GOT3 (cell line): ENCODE data around the gene ONECUT3.

ENCODE experiments used
- DNase-seq: peaks from one replicate; lab custom pipeline; 2025; ENCODE audit warnings: mixed read lengths; lab: John Stamatoyannopoulos, UW

Gene ONECUT3

DNA sequence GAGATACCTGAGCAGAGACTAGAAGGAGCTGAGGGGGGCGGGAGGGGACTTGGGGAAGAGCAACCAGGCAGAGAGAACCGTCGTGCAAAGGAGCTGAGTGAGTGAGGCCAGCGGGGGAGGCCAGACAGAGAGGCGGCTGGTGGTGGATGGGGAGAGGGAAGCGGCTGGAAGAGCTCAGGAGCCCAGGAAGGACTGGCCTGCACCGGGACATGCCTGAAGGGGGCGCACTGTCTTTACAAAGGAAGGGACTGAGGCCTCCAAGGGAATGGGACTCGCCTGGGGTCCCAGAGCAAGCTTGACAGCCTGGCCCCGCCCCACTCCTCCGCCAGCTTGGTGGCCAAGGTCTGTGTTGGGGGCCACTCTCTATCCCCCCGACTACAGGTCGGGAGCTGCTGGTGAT, 14.9 kb downstream of the ONECUT3 start:
- no peak for DNase-seq

DNA sequence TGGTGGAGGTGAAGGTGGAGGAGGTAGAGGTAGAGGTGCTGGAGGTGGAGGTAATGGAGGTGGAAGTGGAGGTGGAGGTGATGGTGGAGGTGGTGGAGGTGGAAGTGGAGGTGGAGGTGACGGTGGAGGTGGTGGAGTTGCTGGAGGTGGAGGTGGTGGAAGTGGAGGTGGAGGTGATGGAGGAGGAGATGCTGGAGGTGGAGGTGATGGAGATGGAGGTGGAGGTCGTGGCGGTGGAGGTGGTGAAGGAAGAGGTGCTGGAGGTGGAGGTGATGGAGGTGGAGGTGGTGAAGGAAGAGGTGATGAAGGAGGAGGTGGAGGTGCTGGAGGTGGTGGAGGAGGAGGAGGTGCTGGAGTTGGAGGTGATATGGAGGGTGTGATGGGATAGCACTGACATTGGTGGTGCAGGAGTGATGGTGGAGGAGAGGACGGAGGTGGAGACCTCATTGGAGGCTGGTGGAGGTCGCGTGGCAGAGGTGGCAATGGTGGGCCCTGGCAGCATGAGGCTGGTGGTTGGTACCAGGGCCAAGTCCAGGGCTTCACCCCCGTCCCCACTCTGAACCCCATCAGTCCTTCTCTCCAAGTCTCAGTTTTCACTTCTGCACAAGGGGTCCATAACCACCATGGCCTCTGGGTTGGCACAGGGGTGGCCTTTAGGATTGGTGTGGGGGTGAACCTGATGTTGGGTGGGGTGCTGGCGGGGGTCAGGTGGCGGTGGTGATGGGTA, 15.8 kb downstream of the ONECUT3 start:
- no peak for DNase-seq

DNA sequence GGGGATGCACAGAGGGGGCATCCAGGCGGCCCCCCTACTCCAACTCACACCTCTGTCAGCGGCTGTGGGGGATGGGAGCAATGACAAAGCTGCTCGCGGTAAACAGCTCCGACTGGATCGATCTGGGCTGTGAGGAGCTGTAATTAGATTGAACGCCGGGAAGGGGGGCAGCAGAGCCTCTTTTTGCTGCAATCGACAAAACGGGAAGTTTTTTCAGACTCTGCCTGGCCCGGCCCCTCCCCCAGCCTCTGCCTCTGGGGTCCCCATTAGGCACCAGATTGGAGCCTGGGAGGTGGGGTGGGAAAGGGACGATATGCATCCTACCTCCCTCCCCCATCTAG, 16.3 kb downstream of the ONECUT3 start:
- no peak for DNase-seq

GRCh38 chr19:1770866-1771576, 17.7 kb downstream of the ONECUT3 start:
- DNase-seq: no peak

- DNase-seq: no peak
These were observed 19.9 kb downstream of the ONECUT3 start for GRCh38 chr19:1773184-1773583.

- no peak for DNase-seq
These were observed 21.9 kb downstream of the ONECUT3 start for GRCh38 chr19:1774989-1775772.

GRCh38 chr19:1775951-1776605, 22.8 kb downstream of the ONECUT3 start:
- no peak for DNase-seq

DNA sequence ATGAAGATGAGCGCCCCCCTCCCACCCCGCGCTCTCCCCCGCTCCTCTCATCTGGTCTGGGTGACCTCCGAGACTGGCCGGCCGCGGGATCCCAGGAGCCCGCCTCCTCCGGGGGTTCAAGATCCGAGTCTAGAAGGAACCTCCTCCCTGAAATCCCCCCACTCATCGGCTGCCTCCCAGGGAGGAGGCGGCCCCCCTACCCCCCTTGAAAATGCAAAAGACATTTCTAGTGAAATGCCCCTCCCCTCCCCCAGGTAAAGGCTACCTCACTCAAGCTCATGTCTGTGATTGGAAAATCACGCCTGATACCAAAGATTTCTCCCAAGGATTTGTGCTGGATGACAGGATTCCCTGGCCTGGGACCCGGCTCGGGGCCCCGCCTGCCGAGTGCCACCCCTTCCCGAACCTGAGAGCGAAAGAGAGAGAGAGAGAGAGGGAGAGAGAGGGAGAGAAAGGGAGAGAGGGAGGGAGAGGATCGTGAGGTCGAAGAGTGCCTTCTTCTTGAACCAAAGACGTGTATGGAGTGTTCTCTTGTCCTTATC, 23.4 kb downstream of the ONECUT3 start:
- DNase-seq: no peak

GRCh38 chr19:1777149-1777548, 23.8 kb downstream of the ONECUT3 start:
- no peak for DNase-seq

GRCh38 chr19:1779574-1779973, 26.3 kb downstream of the ONECUT3 start:
- no peak for DNase-seq

DNA sequence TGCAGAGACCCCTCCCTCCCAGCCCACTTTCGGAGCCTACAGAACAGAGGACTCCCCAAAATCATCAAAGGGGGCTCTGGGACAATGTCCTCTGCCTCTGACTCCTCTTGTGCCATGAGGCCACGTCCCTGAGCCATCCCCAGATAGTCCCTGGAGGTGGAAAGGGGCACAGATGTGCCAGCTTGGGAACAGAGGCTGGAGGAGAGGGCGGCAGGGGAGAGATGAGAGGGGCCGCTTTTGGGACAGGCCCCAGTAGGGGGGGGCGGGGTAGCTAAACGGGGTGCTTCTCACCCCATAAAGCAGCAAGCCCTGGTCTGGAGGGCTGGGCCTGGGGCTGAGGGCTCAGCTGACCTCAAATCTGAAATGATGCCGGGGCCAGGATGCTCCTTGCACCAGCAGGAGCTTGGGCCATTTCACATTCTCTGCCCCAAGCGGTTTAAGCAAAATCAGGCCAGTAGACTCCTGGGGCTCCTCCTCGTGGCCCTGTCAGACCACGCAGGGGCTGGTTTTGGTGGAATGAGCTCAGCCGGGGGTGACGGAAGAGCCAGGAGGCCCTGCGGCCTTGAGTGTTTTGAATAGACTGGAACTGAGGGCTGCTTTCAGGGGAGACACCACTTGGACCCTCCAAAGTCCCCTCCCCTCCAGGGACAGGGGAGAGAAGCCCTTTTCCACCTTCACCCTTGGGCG, 27.1 kb downstream of the ONECUT3 start:
- DNase-seq: no peak

DNA sequence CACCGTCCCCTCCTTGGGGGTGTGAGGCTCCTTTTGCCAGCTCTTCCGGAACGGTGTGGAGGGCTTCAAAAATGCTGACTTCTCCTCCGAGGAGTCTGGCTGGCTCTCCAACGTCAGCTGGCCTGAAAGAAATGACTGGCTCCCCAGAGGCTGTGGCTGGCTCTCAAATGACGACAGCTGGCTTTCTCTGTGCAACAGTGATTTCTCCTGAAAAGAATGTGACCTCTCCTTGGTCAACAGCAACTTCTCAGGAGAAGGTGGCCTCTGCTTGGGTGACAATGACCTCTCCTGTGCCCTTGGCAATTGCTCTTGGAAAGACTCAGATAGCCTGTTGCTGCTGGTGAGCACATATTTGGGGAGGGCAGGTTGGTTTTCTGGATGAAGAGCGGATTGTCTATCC, 29.2 kb downstream of the ONECUT3 start:
- DNase-seq: no peak

GRCh38 chr19:1783354-1783753, 30.0 kb downstream of the ONECUT3 start:
- no peak for DNase-seq

GRCh38 chr19:1783874-1784273, 30.6 kb downstream of the ONECUT3 start:
- DNase-seq: no peak

DNA sequence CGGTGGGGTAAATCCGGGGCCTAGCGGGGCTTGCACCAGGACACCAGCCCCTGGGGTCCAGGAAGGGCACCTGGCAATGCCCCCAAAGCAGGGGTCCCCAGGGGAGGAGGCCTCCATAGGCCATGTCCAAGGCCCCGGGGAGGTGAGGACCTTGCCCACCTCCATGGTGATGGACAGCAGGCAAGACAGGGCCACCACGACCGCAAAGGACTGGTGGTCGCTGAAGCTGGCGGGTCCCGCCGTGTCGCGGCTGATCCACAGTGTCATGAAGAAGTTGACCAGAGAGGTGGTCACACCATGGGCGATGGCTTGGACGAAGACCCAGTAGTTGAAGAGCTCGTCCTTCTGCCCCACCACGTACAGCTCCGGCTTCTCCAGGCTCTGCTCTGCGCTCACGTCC, 32.0 kb downstream of the ONECUT3 start:
- no peak for DNase-seq

GRCh38 chr19:1786668-1787067, 33.4 kb downstream of the ONECUT3 start:
- DNase-seq: no peak

DNA sequence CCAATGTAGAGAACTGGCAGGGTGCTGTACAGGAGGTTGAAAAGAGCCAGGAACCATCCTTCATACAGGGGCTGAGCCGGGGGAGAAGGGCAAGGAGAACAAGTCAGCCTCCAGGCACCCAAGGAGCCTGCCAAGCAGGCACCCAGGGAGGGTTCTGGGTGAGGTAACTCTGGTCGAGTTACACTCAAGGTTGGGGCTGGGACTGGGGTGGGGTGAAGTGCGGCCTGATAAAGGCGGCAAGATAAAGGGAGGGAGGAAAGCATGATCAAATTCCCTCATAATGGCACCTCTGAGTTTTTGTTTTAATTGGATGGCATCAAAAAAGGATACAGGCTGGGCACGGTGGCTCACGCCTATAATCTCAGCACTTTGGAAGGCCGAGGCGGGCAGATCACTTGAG, 33.8 kb downstream of the ONECUT3 start:
- DNase-seq: no peak

- no peak for DNase-seq
These were observed 36.1 kb downstream of the ONECUT3 start for GRCh38 chr19:1789261-1790041.

DNA sequence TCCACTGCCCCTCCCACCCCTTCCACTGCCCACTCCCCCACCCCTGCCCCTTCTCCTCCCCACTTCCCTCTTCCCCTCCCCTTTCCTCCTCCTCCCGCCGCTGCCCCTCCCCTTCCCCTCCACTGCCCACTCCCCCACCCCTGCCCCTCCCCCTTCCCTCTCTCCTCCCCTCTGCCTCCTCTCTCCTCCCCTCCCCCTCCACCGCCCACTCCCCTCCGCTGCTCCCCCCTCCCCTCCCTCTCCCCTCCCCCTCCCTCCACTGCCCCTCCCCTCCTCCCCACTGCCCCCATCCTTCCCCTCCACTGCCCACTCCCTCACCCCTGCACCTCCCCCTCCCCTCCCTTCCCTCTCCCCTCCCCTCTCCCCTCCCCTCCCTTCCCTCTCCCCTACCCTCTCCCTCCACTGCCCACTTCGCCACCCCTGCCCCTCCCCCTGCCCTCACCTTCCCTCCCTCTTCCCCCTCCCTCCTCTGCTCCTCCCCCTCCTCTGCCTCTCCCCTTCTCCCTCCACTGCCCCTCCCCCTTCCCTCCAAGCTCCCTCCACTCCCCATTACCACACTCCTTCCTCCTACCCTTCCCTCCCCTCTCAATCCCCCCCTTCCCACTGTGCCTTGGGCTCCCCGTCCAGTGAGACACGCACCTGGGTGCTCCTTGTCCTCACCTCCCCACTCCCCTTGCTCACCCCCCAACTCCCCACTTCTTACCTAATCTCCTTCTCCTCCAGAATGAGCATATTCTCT, 36.9 kb downstream of the ONECUT3 start:
- no peak for DNase-seq

DNA sequence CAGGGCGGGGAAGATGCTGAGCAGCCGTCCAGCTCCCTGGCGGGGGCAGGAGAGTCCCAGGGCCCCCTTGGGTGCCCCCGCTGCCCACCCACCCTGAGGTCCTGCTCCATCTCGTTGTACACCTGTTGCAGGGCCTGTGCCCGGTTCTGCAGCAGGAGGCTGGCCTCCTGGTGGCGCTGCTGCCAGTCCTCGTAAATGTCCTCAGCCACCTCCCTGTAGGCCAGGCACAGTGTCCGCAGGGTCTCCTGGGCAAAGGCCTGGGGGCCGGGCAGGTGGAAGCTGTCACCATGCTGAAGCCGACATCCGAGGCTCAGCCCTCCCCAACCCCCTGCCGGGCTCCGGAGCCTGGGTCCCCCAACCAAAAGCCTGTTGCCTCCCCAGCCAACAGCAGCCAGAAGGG, 38.6 kb downstream of the ONECUT3 start:
- DNase-seq: no peak
